Upper lobe of right lung (tissue), 1 donor: Measurements from ENCODE around the gene USP1. TPM values are rescaled to one million over a fixed set of nuclear protein-coding genes. Genes with fewer than 3 reads are reported as not detected.

Experiments used
- ATAC-seq: fragments of 200-7000 bp; cut with Tn5 transposase; one replicate; pipeline ENCODE4 v1.9.1; 2020; ENCODE audit warnings: mild to moderate bottlenecking, moderate library complexity
- DNase-seq: peaks from one replicate; pipeline ENCODE4 v3.0.0-alpha.2; 2020
- H3K27ac ChIP-seq: fragments of 200-600 bp; one replicate; pipeline ENCODE4 v1.8.0; 2022
- H3K27me3 ChIP-seq: fragments of 200-600 bp; one replicate; pipeline ENCODE4 v1.8.0; 2022; ENCODE audit warnings: mild to moderate bottlenecking
- H3K36me3 ChIP-seq: fragments of 200-600 bp; one replicate; pipeline ENCODE4 v1.8.0; 2022
- H3K4me1 ChIP-seq: fragments of 200-600 bp; one replicate; pipeline ENCODE4 v1.8.0; 2022
- H3K4me3 ChIP-seq: fragments of 200-600 bp; one replicate; pipeline ENCODE4 v1.8.0; 2022; ENCODE audit warnings: mild to moderate bottlenecking
- H3K9me3 ChIP-seq: fragments of 200-600 bp; one replicate; pipeline ENCODE4 v1.8.0; 2022
- CTCF ChIP-seq: fragments of 200-600 bp; IDR thresholded peaks from one replicate; pipeline ENCODE4 v1.8.0; 2022; ENCODE audit warnings: antibody characterized with exemption
- intact Hi-C: fragments of 100-400 bp; cut with DNase I; formaldehyde crosslinking; loops from one replicate; pipeline ENCODE4 v1.11.0; 2022
- total RNA-seq: library from RNA; stranded (reverse); fragmentation: NEBNext Ultra II Directional; extraction: Animal tissue kit (Norgen Biotek cat#: 25700); gene quantifications from one replicate; pipeline ENCODE4 v1.2.1, GENCODE V29; 2021
- donor health status: DM: no; HTN: yes; CAD: no; lungs with severe emphysema.

The USP1 gene
- total RNA-seq, 1 donor from 2014 or later: 23.8 TPM

- intact Hi-C loops: no loop called here
These were observed 16.6 kb upstream of the USP1 start for GRCh38 chr1:62420214-62420613.

GRCh38 chr1:62423580-62424242 lies 13.1 kb upstream of the USP1 start:
- intact Hi-C loops: no loop called here
- no peak for ATAC-seq

More at GRCh38 chr1:62420214-62420613, 16.6 kb upstream of the USP1 start:
- H3K36me3 ChIP-seq: no peaks in the 10 kb centered on the region
- H3K27me3 ChIP-seq: no peaks in the 10 kb centered on the region
- H3K4me1 ChIP-seq: no peaks in the 10 kb centered on the region
- DNase-seq (no peak), ATAC-seq (no peak)
- H3K4me3 ChIP-seq: no peak overlapping the region
- H3K9me3 ChIP-seq: no peaks in the 10 kb centered on the region
- no peak overlapping the region for H3K27ac ChIP-seq
- no peak for TF ChIP-seq CTCF

GRCh38 chr1:62424411-62424810 lies 12.4 kb upstream of the USP1 start:
- no peak for TF ChIP-seq CTCF
- no peak for DNase-seq
- Histone ChIP-seq H3K4me3 (no peak overlapping the region), H3K27me3 (no peaks in the 10 kb centered on the region), H3K4me1 (no peaks in the 10 kb centered on the region), H3K36me3 (no peaks in the 10 kb centered on the region), H3K9me3 (no peaks in the 10 kb centered on the region), H3K27ac (no peak overlapping the region)
- ATAC-seq: no peak
- intact Hi-C loops: no loop called here

More at GRCh38 chr1:62423580-62424242, 13.1 kb upstream of the USP1 start:
- Histone ChIP-seq H3K36me3 (no peaks in the 10 kb centered on the region), H3K27me3 (no peaks in the 10 kb centered on the region), H3K4me3 (no peak overlapping the region), H3K27ac (no peak overlapping the region), H3K4me1 (no peaks in the 10 kb centered on the region), H3K9me3 (no peaks in the 10 kb centered on the region)
- no peak for DNase-seq
- no peak for TF ChIP-seq CTCF

- no peak for ATAC-seq
- Histone ChIP-seq H3K9me3 (no peaks in the 10 kb centered on the region), H3K27me3 (no peaks in the 10 kb centered on the region), H3K4me3 (no peak overlapping the region), H3K36me3 (no peaks in the 10 kb centered on the region), H3K27ac (no peak overlapping the region), H3K4me1 (no peaks in the 10 kb centered on the region)
- no peak for TF ChIP-seq CTCF
- DNase-seq: no peak
- intact Hi-C loops: no loop called here
These were observed 11.8 kb upstream of the USP1 start for GRCh38 chr1:62425041-62425440.

GRCh38 chr1:62426237-62426636 lies 10.6 kb upstream of the USP1 start:
- Histone ChIP-seq H3K4me1 (no peaks in the 10 kb centered on the region), H3K27me3 (no peaks in the 10 kb centered on the region), H3K4me3 (no peak overlapping the region), H3K9me3 (no peaks in the 10 kb centered on the region), H3K27ac (no peak overlapping the region), H3K36me3 (no peaks in the 10 kb centered on the region)
- no peak for TF ChIP-seq CTCF
- DNase-seq (no peak), ATAC-seq (no peak)
- intact Hi-C loops: no loop called here

GRCh38 chr1:62426794-62427193 lies 10.1 kb upstream of the USP1 start:
- Histone ChIP-seq H3K4me3 (no peak overlapping the region), H3K36me3 (no peaks in the 10 kb centered on the region), H3K27ac (no peak overlapping the region), H3K9me3 (no peaks in the 10 kb centered on the region), H3K27me3 (no peaks in the 10 kb centered on the region), H3K4me1 (no peaks in the 10 kb centered on the region)
- intact Hi-C loops: no loop called here
- ATAC-seq: no peak
- DNase-seq: no peak
- TF ChIP-seq CTCF: no peak
